GM20000 (cell line): ENCODE measurements around the gene INTS6L.

Experiments
- DNase-seq: peaks from one replicate; pipeline ENCODE4 v3.0.0; 2012; ENCODE audit warnings: low spot score
- TF ChIP-seq, protein P1 (sequence below): IDR thresholded peaks from 2 replicates; pipeline ENCODE4 v1.5.1; 2012; ENCODE audit warnings: mild to moderate bottlenecking, control low read depth; ENCODE audit errors: extremely low read depth, missing control alignments

The INTS6L gene

DNA sequence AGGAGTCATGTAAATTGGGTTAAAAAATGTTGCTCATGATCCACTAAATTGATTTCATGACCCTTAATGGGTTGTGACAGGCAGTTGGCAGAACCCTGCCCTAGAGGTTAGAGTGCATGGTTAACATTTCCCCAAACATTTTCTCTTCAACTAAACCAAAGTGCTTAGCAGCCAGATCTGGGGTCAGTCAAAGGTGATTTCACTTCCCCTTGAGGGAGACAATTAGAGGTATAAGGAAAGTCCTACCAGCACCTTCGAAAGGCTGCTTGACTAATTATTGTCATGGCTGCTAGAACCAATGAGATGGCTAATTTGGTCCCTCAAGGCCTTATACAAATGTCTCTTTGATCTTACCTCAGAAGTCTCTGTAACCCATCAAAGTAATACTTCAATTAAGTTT, 30.9 kb upstream of the INTS6L start:
- TF ChIP-seq, protein P1, sequence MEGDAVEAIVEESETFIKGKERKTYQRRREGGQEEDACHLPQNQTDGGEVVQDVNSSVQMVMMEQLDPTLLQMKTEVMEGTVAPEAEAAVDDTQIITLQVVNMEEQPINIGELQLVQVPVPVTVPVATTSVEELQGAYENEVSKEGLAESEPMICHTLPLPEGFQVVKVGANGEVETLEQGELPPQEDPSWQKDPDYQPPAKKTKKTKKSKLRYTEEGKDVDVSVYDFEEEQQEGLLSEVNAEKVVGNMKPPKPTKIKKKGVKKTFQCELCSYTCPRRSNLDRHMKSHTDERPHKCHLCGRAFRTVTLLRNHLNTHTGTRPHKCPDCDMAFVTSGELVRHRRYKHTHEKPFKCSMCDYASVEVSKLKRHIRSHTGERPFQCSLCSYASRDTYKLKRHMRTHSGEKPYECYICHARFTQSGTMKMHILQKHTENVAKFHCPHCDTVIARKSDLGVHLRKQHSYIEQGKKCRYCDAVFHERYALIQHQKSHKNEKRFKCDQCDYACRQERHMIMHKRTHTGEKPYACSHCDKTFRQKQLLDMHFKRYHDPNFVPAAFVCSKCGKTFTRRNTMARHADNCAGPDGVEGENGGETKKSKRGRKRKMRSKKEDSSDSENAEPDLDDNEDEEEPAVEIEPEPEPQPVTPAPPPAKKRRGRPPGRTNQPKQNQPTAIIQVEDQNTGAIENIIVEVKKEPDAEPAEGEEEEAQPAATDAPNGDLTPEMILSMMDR = no peak
- peak; percentile 32 for DNase-seq

DNA sequence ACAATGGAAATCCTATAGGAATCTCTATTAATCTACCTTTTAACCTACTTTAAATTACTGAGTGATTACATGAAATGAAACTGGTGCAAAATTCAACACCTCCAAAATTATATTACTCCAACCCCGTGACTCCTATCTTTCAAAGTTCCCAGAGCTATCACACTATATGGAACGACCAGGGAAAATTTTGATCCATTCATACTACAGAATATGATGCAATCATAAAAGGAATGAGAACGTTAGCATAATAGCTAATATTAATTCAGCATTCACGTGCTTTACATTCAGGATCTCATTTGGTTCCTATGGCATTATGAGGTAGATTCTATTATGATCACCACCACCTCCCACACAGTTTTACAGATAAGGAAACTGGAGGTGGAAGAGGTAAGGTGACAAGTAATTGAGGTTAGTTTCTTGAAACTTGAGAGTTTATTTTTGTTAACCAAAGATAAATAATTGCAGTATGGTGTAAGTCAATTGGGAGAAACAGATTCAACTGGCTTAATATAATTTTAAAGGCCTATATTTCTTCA, 29.4 kb upstream of the INTS6L start:
- TF ChIP-seq, protein P1 = no peak
- DNase-seq = no peak

- no peak for DNase-seq
- TF ChIP-seq, protein P1 = no peak
These were observed 26.0 kb upstream of the INTS6L start for GRCh38 chrX:135494453-135494852.

GRCh38 chrX:135497736-135498135, 22.7 kb upstream of the INTS6L start:
- no peak for DNase-seq
- TF ChIP-seq, protein P1 = no peak

GRCh38 chrX:135498236-135498635, 22.2 kb upstream of the INTS6L start:
- TF ChIP-seq, protein P1 = no peak
- DNase-seq = no peak

GRCh38 chrX:135505351-135505750, 15.1 kb upstream of the INTS6L start:
- no peak for DNase-seq
- TF ChIP-seq, protein P1 = no peak

DNA sequence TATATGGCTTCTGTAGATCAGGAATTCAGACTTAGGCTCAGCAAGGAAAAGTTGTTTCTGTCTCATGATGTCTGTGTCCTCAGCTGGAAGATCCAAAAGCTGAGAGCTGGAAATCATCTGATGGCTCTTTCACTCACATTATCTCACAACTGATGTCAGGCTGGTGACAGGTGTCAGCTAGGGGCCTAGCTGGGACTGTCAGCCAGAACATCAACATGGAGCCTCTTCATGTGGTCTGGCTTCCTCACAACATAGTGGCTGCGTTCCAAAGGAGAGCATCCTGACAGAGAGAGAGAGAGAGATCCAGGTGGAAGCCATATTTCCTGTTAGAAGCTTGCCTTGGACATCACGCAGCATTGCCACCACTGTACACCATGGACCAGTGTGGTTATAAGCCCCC, 10.6 kb upstream of the INTS6L start:
- DNase-seq = no peak
- TF ChIP-seq, protein P1 = no peak
